ENCODE data around the gene BPIFB2.

Gene BPIFB2

GRCh38 chr20:33023439-33024242 is 16.1 kb downstream of the BPIFB2 start:
- no peak for DNase-seq

GRCh38 chr20:33024243-33024560 is 16.7 kb downstream of the BPIFB2 start:
- DNase-seq = no peak

- no peak for DNase-seq
These were observed 17.3 kb downstream of the BPIFB2 start for GRCh38 chr20:33024609-33025317.

GRCh38 chr20:33025318-33025876 is 17.9 kb downstream of the BPIFB2 start:
- no peak for DNase-seq

- DNase-seq = no peak
These were observed 18.7 kb downstream of the BPIFB2 start for GRCh38 chr20:33026072-33026778.

GRCh38 chr20:33026779-33027759 is 19.6 kb downstream of the BPIFB2 start:
- DNase-seq = no peak

GRCh38 chr20:33027769-33028751 is 20.6 kb downstream of the BPIFB2 start:
- no peak for DNase-seq

- no peak for DNase-seq
These were observed 21.4 kb downstream of the BPIFB2 start for GRCh38 chr20:33028875-33029274.

GRCh38 chr20:33030076-33030475 is 22.6 kb downstream of the BPIFB2 start:
- no peak for DNase-seq

- DNase-seq = no peak
These were observed 23.1 kb downstream of the BPIFB2 start for GRCh38 chr20:33030569-33030968.

- DNase-seq = no peak
These were observed 24.0 kb downstream of the BPIFB2 start, which contains the start of gene BPIFB6 for GRCh38 chr20:33031531-33031930. Gene BPIFB6 (plus strand): TSS chr20:33031648. CDS start chr20:33031648, 0 bp downstream.

- no peak for DNase-seq
These were observed 25.1 kb downstream of the BPIFB2 start for GRCh38 chr20:33032555-33032954.

- DNase-seq = no peak
These were observed 25.9 kb downstream of the BPIFB2 start for GRCh38 chr20:33033381-33033780.

GRCh38 chr20:33034115-33034514 is 26.6 kb downstream of the BPIFB2 start:
- no peak for DNase-seq

GRCh38 chr20:33034901-33035492 is 27.5 kb downstream of the BPIFB2 start:
- no peak for DNase-seq

- DNase-seq = no peak
These were observed 30.0 kb downstream of the BPIFB2 start for GRCh38 chr20:33037456-33037855.

- DNase-seq = no peak
These were observed 30.7 kb downstream of the BPIFB2 start for GRCh38 chr20:33038243-33038642.

GRCh38 chr20:33042430-33042829 is 34.9 kb downstream of the BPIFB2 start:
- no peak for DNase-seq

GRCh38 chr20:33042983-33043730 is 35.7 kb downstream of the BPIFB2 start:
- no peak for DNase-seq

- DNase-seq = no peak
These were observed 36.3 kb downstream of the BPIFB2 start for GRCh38 chr20:33043731-33044181.
